ENCODE measurements around the gene C6orf47.
"Not testable (repeated sequence)": the region's sequence is repeated elsewhere in the genome, so short reads cannot be mapped to it uniquely, and the experiment has no call there.

Gene C6orf47

GRCh38 chr6:31660381-31661261 is at the start of gene C6orf47:
Gene C6orf47, minus strand, starts transcription at chr6:31660778. Its CDS starts 831 bp downstream, at chr6:31659947.
- DNase-seq: peak; percentile 87

- not testable (repeated sequence) for DNase-seq
Observed at GRCh38 chr6:31709157-31709556, 48.6 kb upstream of the C6orf47 start.

- DNase-seq: no peak
Observed at GRCh38 chr6:31708224-31708623, 47.6 kb upstream of the C6orf47 start.

- no peak for DNase-seq
Observed at GRCh38 chr6:31707701-31708100, 47.1 kb upstream of the C6orf47 start.

- DNase-seq: no peak
Observed at GRCh38 chr6:31706599-31706998, 46.0 kb upstream of the C6orf47 start, which contains the start of gene LY6G6F. Gene LY6G6F, plus strand, starts transcription at chr6:31706866. Its CDS starts 41 bp downstream, at chr6:31706907.

- DNase-seq: peak; percentile 36
Observed at GRCh38 chr6:31705931-31706330, 45.4 kb upstream of the C6orf47 start.

- DNase-seq: peak; percentile 99
Observed at GRCh38 chr6:31702819-31703716, 42.5 kb upstream of the C6orf47 start, which contains the start of gene ABHD16A. Gene ABHD16A, minus strand, starts transcription at chr6:31703324. Its CDS starts 43 bp downstream, at chr6:31703281.

- DNase-seq: no peak
Observed at GRCh38 chr6:31702405-31702818, 41.8 kb upstream of the C6orf47 start.

- no peak for DNase-seq
Observed at GRCh38 chr6:31701666-31702404, 41.3 kb upstream of the C6orf47 start.

GRCh38 chr6:31700740-31701401 is 40.3 kb upstream of the C6orf47 start:
- DNase-seq: no peak

- DNase-seq: no peak
Observed at GRCh38 chr6:31697555-31697954, 37.0 kb upstream of the C6orf47 start.

- DNase-seq: no peak
Observed at GRCh38 chr6:31693535-31693934, 33.0 kb upstream of the C6orf47 start.

GRCh38 chr6:31692886-31693285 is 32.3 kb upstream of the C6orf47 start:
- no peak for DNase-seq

GRCh38 chr6:31692353-31692752 is 31.8 kb upstream of the C6orf47 start:
- no peak for DNase-seq

- no peak for DNase-seq
Observed at GRCh38 chr6:31691564-31692108, 31.1 kb upstream of the C6orf47 start.

- no peak for DNase-seq
Observed at GRCh38 chr6:31691078-31691463, 30.5 kb upstream of the C6orf47 start.

- DNase-seq: no peak
Observed at GRCh38 chr6:31690231-31691077, 29.9 kb upstream of the C6orf47 start.

GRCh38 chr6:31689249-31690110 is 28.9 kb upstream of the C6orf47 start:
- DNase-seq: no peak

- DNase-seq: no peak
Observed at GRCh38 chr6:31687860-31688693, 27.5 kb upstream of the C6orf47 start.

Measured in retina (tissue), 1 donor.